ENCODE data around the gene CREB1. TPM values are rescaled to one million over a fixed set of nuclear protein-coding genes. Genes with fewer than 3 reads are reported as not detected.

The CREB1 gene
- polyA plus RNA-seq, 1 of the 3 experiments (the other 2 are of a cell fraction) = 14.5 TPM

GRCh38 chr2:207600231-207600630 lies 70.5 kb downstream of the CREB1 start:
- POLR2A ChIA-PET = no interaction called here
- no peak for TF ChIP-seq PBX3 (IDR thresholded peaks at IDR 0.05)
- TF ChIP-seq FOXM1 (IDR thresholded peaks at IDR 0.05; ENCODE audit: low read depth) = no peak
- no peak for TF ChIP-seq CTCF (IDR thresholded peaks at IDR 0.05)
- TF ChIP-seq IRF3 (IDR thresholded peaks at IDR 0.05; ENCODE audit: low read depth, low read length) = no peak
- TF ChIP-seq USF2 (IDR thresholded peaks at IDR 0.05; ENCODE audit: borderline replicate concordance, low read depth, low read length) = no peak
- no peak for TF ChIP-seq RFX5 (IDR thresholded peaks at IDR 0.05; ENCODE audit: low read length)
- TF ChIP-seq ZBTB33 (IDR thresholded peaks at IDR 0.05; ENCODE audit: borderline replicate concordance, low read depth) = no peak
- no peak for TF ChIP-seq EZH2phosphoT487 (IDR thresholded peaks at IDR 0.05; ENCODE audit: borderline replicate concordance, low read depth)
- TF ChIP-seq CHD2 (IDR thresholded peaks at IDR 0.05; ENCODE audit: low read length, partially characterized antibody) = no peak
- no peak for TF ChIP-seq MEF2A (IDR thresholded peaks at IDR 0.05; ENCODE audit: borderline replicate concordance, low read depth)
- no peak for TF ChIP-seq MXI1 (IDR thresholded peaks at IDR 0.05; ENCODE audit: low read depth, low read length)
- TF ChIP-seq YY1 (IDR thresholded peaks at IDR 0.05; ENCODE audit: low read depth) = no peak
- Histone ChIP-seq H3K9me3 (no peaks in the 10 kb centered on the region), H2AFZ (ENCODE audit: low read depth) (no peak overlapping the region), H3K36me3 (replicated peaks in 1 of 2; ENCODE audit: control insufficient read depth in 1 of 2, insufficient read depth in 2 of 2, low read length in 1 of 2) (peaks cover 24 to 50% of the 10 kb centered on the region in 2 experiments), H3K27me3 (ENCODE audit: insufficient read depth) (no peaks in the 10 kb centered on the region), H3K4me2 (no peak overlapping the region; the same call in 1 of the 2 replicates), H3K9ac (no peak overlapping the region), H3K4me1 (ENCODE audit: control insufficient read depth in 1 of 2, insufficient read depth in 2 of 2, low read depth in 1 of 2, low read length in 1 of 2) (peaks cover 2 to 15% of the 10 kb centered on the region in 2 experiments; a peak in 2 of 4 replicates), H3K79me2 (ENCODE audit: insufficient read depth) (peaks cover 17% of the 10 kb centered on the region; the same call in 1 of the 2 replicates), H4K20me1 (ENCODE audit: insufficient read depth) (no peaks in the 10 kb centered on the region), H3K4me3 (ENCODE audit: low read depth in 2 of 2, low read length in 1 of 2) (no peak overlapping the region), H3K27ac (ENCODE audit: low read depth in 2 of 2, low read length in 1 of 2) (peak overlapping the region; percentile 28 to 36), H3F3A (replicated peaks; ENCODE audit: insufficient read depth) (peaks cover 16% of the 10 kb centered on the region), H3K9me2 (no peaks in the 10 kb centered on the region)
- no peak for DNase-seq
- CTCF ChIA-PET = interaction anchor here (0.7 to 1.3 kb wide), 4 partner anchors 13 to 440 kb away, joined by 3 to 5 read pairs (median 4); partner anchors contain the start of gene METTL21A

Data from SK-N-SH (cell line).